ENCODE measurements around the gene TADA2B.

DNA sequence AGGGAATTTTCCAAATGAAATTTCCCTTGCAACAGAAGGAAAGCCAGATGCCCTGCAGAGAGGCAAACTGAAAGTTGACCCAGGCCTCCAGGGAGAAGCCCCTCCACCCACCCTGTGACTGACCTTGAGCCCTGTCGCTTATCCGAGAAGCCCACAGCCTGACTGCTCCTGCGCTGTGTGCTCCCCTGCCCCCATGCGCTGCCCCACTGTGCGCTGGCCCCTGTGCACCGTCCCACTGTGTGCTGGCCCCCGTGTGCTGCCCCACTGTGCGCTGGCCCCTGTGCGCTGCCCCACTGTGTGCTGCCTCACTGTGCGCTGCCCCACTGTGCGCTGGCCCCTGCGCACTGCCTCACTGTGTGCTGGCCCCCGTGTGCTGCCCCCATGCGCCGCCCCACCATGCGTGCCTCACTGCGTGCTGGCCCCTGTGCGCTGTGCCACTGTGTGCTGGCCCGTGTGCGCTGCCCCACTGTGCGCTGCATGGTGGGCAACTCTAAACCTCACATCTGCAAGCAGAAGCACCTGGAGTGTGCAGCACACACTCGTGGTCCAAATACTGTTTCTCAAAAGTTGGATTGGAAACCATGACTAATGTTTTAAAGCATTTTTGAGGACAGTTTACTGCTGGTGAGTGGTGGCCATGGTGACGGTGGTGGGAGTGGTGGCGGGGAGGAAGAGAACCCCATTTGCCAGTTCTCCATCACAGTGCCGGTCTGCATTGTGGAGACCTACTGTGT lies 33.0 kb downstream of the TADA2B start:
- TF ChIP-seq POLR2A (IDR thresholded peaks at IDR 0.05; ENCODE audit: low read depth, low read length), result no peak
- TF ChIP-seq, protein P1, sequence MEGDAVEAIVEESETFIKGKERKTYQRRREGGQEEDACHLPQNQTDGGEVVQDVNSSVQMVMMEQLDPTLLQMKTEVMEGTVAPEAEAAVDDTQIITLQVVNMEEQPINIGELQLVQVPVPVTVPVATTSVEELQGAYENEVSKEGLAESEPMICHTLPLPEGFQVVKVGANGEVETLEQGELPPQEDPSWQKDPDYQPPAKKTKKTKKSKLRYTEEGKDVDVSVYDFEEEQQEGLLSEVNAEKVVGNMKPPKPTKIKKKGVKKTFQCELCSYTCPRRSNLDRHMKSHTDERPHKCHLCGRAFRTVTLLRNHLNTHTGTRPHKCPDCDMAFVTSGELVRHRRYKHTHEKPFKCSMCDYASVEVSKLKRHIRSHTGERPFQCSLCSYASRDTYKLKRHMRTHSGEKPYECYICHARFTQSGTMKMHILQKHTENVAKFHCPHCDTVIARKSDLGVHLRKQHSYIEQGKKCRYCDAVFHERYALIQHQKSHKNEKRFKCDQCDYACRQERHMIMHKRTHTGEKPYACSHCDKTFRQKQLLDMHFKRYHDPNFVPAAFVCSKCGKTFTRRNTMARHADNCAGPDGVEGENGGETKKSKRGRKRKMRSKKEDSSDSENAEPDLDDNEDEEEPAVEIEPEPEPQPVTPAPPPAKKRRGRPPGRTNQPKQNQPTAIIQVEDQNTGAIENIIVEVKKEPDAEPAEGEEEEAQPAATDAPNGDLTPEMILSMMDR (conservative IDR thresholded peaks at IDR 0.05; ENCODE audit: low read depth, low read length), result no peak
- no peak for TF ChIP-seq RAD21 (IDR thresholded peaks at IDR 0.05; ENCODE audit: low read length)
- no peak for TF ChIP-seq RCOR1 (IDR thresholded peaks at IDR 0.05; ENCODE audit: insufficient replicate concordance, low read length)
- no peak for TF ChIP-seq CEBPB (IDR thresholded peaks at IDR 0.05; ENCODE audit: low read depth, low read length)
- no peak for TF ChIP-seq RFX5 (IDR thresholded peaks at IDR 0.05; ENCODE audit: low read depth, low read length)
- no peak for TF ChIP-seq BHLHE40 (IDR thresholded peaks at IDR 0.05; ENCODE audit: low read depth, low read length)
- no peak for TF ChIP-seq MAFK (IDR thresholded peaks at IDR 0.05; ENCODE audit: low read depth, low read length)
- TF ChIP-seq MXI1 (IDR thresholded peaks at IDR 0.05; ENCODE audit: borderline replicate concordance, low read depth, low read length), result no peak

All from IMR-90 (cell line).